ENCODE measurements around the gene CACNA2D3.

CACNA2D3 gene

DNA sequence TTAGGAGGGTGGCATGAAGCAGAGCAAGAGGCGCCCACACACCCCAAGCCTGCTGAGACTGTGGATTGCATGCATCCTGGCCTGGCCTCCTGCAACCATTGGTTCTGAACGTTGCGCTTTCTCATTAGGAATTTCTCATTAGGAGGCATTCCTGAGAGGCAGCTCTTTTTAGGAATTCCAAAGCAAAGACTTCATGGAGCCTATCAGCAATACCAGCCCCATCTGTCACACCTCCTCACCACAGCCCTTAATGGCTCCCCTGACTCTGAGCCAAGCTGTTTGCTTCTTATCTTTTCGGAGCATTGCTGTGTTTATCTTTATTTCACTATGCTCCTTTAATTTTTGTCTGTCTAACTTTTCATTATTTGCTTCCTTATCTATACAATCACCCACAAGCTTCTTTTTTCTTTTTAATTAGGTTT, 226.9 kb downstream of the CACNA2D3 start:
- TF ChIP-seq, protein P1, sequence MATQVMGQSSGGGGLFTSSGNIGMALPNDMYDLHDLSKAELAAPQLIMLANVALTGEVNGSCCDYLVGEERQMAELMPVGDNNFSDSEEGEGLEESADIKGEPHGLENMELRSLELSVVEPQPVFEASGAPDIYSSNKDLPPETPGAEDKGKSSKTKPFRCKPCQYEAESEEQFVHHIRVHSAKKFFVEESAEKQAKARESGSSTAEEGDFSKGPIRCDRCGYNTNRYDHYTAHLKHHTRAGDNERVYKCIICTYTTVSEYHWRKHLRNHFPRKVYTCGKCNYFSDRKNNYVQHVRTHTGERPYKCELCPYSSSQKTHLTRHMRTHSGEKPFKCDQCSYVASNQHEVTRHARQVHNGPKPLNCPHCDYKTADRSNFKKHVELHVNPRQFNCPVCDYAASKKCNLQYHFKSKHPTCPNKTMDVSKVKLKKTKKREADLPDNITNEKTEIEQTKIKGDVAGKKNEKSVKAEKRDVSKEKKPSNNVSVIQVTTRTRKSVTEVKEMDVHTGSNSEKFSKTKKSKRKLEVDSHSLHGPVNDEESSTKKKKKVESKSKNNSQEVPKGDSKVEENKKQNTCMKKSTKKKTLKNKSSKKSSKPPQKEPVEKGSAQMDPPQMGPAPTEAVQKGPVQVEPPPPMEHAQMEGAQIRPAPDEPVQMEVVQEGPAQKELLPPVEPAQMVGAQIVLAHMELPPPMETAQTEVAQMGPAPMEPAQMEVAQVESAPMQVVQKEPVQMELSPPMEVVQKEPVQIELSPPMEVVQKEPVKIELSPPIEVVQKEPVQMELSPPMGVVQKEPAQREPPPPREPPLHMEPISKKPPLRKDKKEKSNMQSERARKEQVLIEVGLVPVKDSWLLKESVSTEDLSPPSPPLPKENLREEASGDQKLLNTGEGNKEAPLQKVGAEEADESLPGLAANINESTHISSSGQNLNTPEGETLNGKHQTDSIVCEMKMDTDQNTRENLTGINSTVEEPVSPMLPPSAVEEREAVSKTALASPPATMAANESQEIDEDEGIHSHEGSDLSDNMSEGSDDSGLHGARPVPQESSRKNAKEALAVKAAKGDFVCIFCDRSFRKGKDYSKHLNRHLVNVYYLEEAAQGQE (IDR thresholded peaks at IDR 0.05; ENCODE audit: insufficient read depth in 1 of 2, low read depth in 2 of 2, low read length in 2 of 2), result no peak
- TF ChIP-seq TAF1 (IDR thresholded peaks at IDR 0.05; ENCODE audit: borderline replicate concordance, insufficient read depth, low read length) (no peak), SIN3A (IDR thresholded peaks at IDR 0.05; ENCODE audit: borderline replicate concordance, insufficient read depth, low read length) (no peak), POLR2AphosphoS5 (IDR thresholded peaks at IDR 0.05; ENCODE audit: low read depth, low read length) (no peak), FOXP2 (optimal IDR thresholded peaks at IDR 0.05; ENCODE audit: borderline replicate concordance, extremely low read depth, extremely low read length, insufficient read depth) (no peak)

DNA sequence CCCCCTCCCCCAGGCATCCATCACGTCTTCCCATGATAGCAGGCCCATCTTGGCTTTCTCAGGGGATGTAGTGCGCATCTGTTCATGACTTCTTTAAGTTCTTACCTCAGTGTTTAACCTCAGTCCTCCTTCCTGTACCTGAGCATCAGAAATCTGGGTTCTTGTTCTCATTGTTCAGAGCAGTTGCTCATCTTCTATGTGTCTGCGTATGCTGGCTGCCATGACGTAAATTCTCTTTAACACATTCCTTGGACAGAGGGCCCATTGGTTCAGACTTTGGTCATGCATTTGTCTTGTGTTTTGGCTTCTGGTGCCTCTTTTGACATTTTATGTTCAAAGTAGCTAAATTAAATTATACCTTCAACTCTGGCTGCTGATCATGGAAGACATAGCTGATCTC, 227.3 kb downstream of the CACNA2D3 start:
- TF ChIP-seq FOXP2 (optimal IDR thresholded peaks at IDR 0.05; ENCODE audit: borderline replicate concordance, extremely low read depth, extremely low read length, insufficient read depth) (no peak), TAF1 (IDR thresholded peaks at IDR 0.05; ENCODE audit: borderline replicate concordance, insufficient read depth, low read length) (no peak), SIN3A (IDR thresholded peaks at IDR 0.05; ENCODE audit: borderline replicate concordance, insufficient read depth, low read length) (no peak), POLR2AphosphoS5 (IDR thresholded peaks at IDR 0.05; ENCODE audit: low read depth, low read length) (no peak)
- TF ChIP-seq, protein P1 (IDR thresholded peaks at IDR 0.05; ENCODE audit: insufficient read depth in 1 of 2, low read depth in 2 of 2, low read length in 2 of 2), result no peak

DNA sequence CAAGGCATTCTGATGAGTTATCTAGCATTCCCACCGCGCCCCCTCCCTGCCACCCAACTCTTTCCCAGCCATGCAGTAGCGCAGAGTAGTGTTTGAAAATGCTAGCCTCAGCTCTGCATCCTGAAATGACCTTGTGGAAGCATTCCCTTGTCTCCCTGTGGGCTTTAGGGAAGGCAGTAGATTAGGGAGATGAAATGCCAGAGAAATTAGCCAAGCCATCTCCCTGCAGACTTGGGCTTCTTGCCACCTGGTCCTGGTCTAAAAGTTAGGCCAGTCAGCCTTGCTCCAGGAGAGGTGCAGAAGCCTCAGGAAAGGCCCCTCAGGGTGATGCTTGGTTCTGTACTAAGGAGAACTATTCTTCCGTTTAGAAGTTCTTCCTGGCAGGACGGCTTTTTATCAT, 231.2 kb downstream of the CACNA2D3 start:
- no peak for TF ChIP-seq SIN3A (IDR thresholded peaks at IDR 0.05; ENCODE audit: borderline replicate concordance, insufficient read depth, low read length)
- no peak for TF ChIP-seq FOXP2 (optimal IDR thresholded peaks at IDR 0.05; ENCODE audit: borderline replicate concordance, extremely low read depth, extremely low read length, insufficient read depth)
- TF ChIP-seq TAF1 (IDR thresholded peaks at IDR 0.05; ENCODE audit: borderline replicate concordance, insufficient read depth, low read length), result no peak
- TF ChIP-seq POLR2AphosphoS5 (IDR thresholded peaks at IDR 0.05; ENCODE audit: low read depth, low read length), result no peak
- TF ChIP-seq, protein P1 (IDR thresholded peaks at IDR 0.05; ENCODE audit: insufficient read depth in 1 of 2, low read depth in 2 of 2, low read length in 2 of 2), result no peak

DNA sequence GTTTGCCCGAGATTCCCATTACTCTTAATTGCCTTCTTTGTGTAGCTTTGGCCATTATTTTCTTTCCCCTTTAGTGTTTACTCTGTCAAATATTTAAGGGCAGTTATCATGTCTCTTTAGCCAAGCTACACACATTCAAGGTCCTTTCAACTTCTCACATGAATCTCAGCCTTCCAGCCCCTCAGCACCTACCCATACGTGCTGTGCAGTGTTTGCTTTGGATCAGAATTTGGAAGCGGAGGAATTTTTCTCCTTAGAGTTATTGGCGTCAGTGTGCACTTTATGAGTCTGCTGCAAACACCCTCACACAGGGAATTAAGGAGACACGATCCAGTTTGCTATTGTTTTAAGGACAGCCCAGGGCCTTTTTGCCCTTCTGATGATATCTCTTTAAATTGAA, 231.6 kb downstream of the CACNA2D3 start:
- TF ChIP-seq TAF1 (IDR thresholded peaks at IDR 0.05; ENCODE audit: borderline replicate concordance, insufficient read depth, low read length), result no peak
- TF ChIP-seq POLR2AphosphoS5 (IDR thresholded peaks at IDR 0.05; ENCODE audit: low read depth, low read length), result no peak
- TF ChIP-seq, protein P1 (IDR thresholded peaks at IDR 0.05; ENCODE audit: insufficient read depth in 1 of 2, low read depth in 2 of 2, low read length in 2 of 2), result no peak
- no peak for TF ChIP-seq SIN3A (IDR thresholded peaks at IDR 0.05; ENCODE audit: borderline replicate concordance, insufficient read depth, low read length)
- TF ChIP-seq FOXP2 (optimal IDR thresholded peaks at IDR 0.05; ENCODE audit: borderline replicate concordance, extremely low read depth, extremely low read length, insufficient read depth), result no peak

DNA sequence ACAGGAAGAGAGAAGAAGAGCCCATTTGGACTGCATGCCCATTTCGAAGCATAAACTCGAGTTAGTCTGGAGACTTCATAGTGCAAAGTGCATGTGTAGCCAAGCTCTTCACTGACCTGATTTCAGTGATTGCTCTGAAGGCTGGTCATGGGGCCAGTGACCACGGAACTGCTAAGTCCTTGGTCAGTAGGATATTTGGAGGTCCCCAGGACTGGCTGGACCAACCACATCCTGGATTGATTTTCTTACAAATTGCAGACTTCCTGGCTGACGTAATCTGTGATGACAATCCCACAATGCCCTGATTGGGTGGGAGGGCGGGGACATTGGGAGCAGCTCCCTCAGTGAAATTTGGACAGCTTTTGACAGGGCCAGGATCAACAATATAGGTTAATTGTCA, 233.4 kb downstream of the CACNA2D3 start:
- TF ChIP-seq SIN3A (IDR thresholded peaks at IDR 0.05; ENCODE audit: borderline replicate concordance, insufficient read depth, low read length) (no peak), FOXP2 (optimal IDR thresholded peaks at IDR 0.05; ENCODE audit: borderline replicate concordance, extremely low read depth, extremely low read length, insufficient read depth) (no peak), TAF1 (IDR thresholded peaks at IDR 0.05; ENCODE audit: borderline replicate concordance, insufficient read depth, low read length) (no peak), POLR2AphosphoS5 (IDR thresholded peaks at IDR 0.05; ENCODE audit: low read depth, low read length) (no peak)
- TF ChIP-seq, protein P1 (IDR thresholded peaks at IDR 0.05; ENCODE audit: insufficient read depth in 1 of 2, low read depth in 2 of 2, low read length in 2 of 2), result no peak
